Measurements from ENCODE around the gene ARHGAP28.

Gene ARHGAP28

GRCh38 chr18:6859676-6860422 is 130.3 kb downstream of the ARHGAP28 start:
- no peaks in the 10 kb centered on the region for H3K36me3 ChIP-seq (ENCODE audit: control insufficient read depth, insufficient read depth, low read length)
- H3K4me3 ChIP-seq (ENCODE audit: low read depth, low read length), result no peak overlapping the region
- no peak overlapping the region for H3K4me2 ChIP-seq (ENCODE audit: low read length)
- no peaks in the 10 kb centered on the region for H3K27me3 ChIP-seq (ENCODE audit: control insufficient read depth, insufficient read depth, low read length)
- H3K4me1 ChIP-seq, result no peaks in the 10 kb centered on the region
- no peaks in the 10 kb centered on the region for H3K9me3 ChIP-seq (ENCODE audit: control insufficient read depth, low read length)
- TF ChIP-seq CTCF (IDR thresholded peaks at IDR 0.05), result no peak
- no peak overlapping the region for H2AFZ ChIP-seq
- no peaks in the 10 kb centered on the region for H3K79me2 ChIP-seq
- H3K9ac ChIP-seq, result no peak overlapping the region
- no peak overlapping the region for H3K27ac ChIP-seq

- no peak overlapping the region for H2AFZ ChIP-seq
- H3K9ac ChIP-seq, result no peak overlapping the region
- no peak overlapping the region for H3K27ac ChIP-seq
- no peaks in the 10 kb centered on the region for H3K4me1 ChIP-seq
- no peaks in the 10 kb centered on the region for H3K36me3 ChIP-seq (ENCODE audit: control insufficient read depth, insufficient read depth, low read length)
- no peak overlapping the region for H3K4me2 ChIP-seq (ENCODE audit: low read length)
- H3K27me3 ChIP-seq (ENCODE audit: control insufficient read depth, insufficient read depth, low read length), result no peaks in the 10 kb centered on the region
- no peaks in the 10 kb centered on the region for H3K79me2 ChIP-seq
- no peak for TF ChIP-seq CTCF (IDR thresholded peaks at IDR 0.05)
- H3K4me3 ChIP-seq (ENCODE audit: low read depth, low read length), result no peak overlapping the region
- H3K9me3 ChIP-seq (ENCODE audit: control insufficient read depth, low read length), result no peaks in the 10 kb centered on the region
Observed at GRCh38 chr18:6860804-6861448, 131.4 kb downstream of the ARHGAP28 start.

- no peaks in the 10 kb centered on the region for H3K9me3 ChIP-seq (ENCODE audit: control insufficient read depth, low read length)
- no peaks in the 10 kb centered on the region for H3K27me3 ChIP-seq (ENCODE audit: control insufficient read depth, insufficient read depth, low read length)
- H3K4me2 ChIP-seq (ENCODE audit: low read length), result no peak overlapping the region
- TF ChIP-seq CTCF (IDR thresholded peaks at IDR 0.05), result no peak
- H3K79me2 ChIP-seq, result no peaks in the 10 kb centered on the region
- H3K4me1 ChIP-seq, result no peaks in the 10 kb centered on the region
- no peak overlapping the region for H2AFZ ChIP-seq
- H3K4me3 ChIP-seq (ENCODE audit: low read depth, low read length), result no peak overlapping the region
- H3K36me3 ChIP-seq (ENCODE audit: control insufficient read depth, insufficient read depth, low read length), result no peaks in the 10 kb centered on the region
- H3K9ac ChIP-seq, result no peak overlapping the region
- no peak overlapping the region for H3K27ac ChIP-seq
Observed at GRCh38 chr18:6865251-6865650, 135.7 kb downstream of the ARHGAP28 start.

GRCh38 chr18:6866552-6867085 is 137.1 kb downstream of the ARHGAP28 start:
- Histone ChIP-seq H3K27me3 (ENCODE audit: control insufficient read depth, insufficient read depth, low read length) (no peaks in the 10 kb centered on the region), H3K4me3 (ENCODE audit: low read depth, low read length) (no peak overlapping the region), H3K4me2 (ENCODE audit: low read length) (no peak overlapping the region), H3K79me2 (no peaks in the 10 kb centered on the region), H3K36me3 (ENCODE audit: control insufficient read depth, insufficient read depth, low read length) (no peaks in the 10 kb centered on the region), H3K9me3 (ENCODE audit: control insufficient read depth, low read length) (no peaks in the 10 kb centered on the region), H3K4me1 (no peaks in the 10 kb centered on the region), H3K9ac (no peak overlapping the region), H3K27ac (no peak overlapping the region), H2AFZ (no peak overlapping the region)
- no peak for TF ChIP-seq CTCF (IDR thresholded peaks at IDR 0.05)
